Activated CD4-positive, CD25-positive, alpha-beta regulatory T cell (primary cell): ENCODE data around the gene EML3.
"Not testable (repeated sequence)": the region's sequence is repeated elsewhere in the genome, so short reads cannot be mapped to it uniquely, and the experiment has no call there.

Experiments
- DNase-seq, 4 experiments: peaks; one replicate each; lab custom pipeline; 2025; lab: John Stamatoyannopoulos, UW

Gene EML3

GRCh38 chr11:62573592-62574362, 38.8 kb downstream of the EML3 start, which contains the start of gene EEF1G:
Gene EEF1G (minus strand): TSS chr11:62573891. CDS start chr11:62573842, 49 bp downstream.
- DNase-seq = peak; percentile 89 to 96 (median 93)

- DNase-seq = no peak
Observed at GRCh38 chr11:62573006-62573591, 39.5 kb downstream of the EML3 start.

DNA sequence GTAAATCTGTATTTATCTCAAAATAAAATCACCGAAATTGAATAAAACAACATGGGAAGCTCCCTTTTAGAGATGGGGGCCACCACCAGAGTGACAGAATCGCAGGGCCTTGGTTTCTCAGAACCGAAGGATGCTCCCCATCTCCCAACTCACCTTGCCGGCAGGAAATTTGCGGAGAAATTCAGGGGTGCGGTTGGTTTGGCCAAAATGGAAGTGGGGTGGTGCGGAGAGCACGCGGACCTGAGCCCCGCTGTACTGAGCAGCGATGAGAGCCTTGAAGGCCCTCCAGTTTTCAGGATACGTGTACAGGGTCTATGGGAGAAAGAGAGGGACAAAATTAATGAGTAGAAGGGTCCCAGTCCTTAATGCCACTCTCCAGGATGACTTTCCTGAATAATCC, 40.1 kb downstream of the EML3 start:
- no peak for DNase-seq

DNA sequence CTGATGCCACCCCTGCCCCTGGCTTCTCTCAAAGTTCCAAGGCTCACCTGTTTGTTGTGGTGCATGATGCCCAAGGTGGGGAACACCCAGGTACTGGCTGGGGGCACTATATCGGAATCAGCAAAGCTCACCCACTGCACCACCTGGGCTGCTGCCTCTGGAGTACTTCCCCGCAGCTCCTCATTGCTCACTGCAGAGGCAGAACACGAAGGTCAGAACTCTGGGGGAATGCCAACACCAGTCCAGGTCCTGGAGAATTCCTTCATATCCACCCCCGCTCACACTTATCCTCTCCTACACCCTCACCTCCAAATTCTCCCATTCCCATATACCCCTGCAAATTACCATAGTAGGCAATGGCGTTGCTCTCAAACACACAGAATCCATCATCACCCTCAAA, 41.1 kb downstream of the EML3 start:
- not testable (repeated sequence) for DNase-seq

DNA sequence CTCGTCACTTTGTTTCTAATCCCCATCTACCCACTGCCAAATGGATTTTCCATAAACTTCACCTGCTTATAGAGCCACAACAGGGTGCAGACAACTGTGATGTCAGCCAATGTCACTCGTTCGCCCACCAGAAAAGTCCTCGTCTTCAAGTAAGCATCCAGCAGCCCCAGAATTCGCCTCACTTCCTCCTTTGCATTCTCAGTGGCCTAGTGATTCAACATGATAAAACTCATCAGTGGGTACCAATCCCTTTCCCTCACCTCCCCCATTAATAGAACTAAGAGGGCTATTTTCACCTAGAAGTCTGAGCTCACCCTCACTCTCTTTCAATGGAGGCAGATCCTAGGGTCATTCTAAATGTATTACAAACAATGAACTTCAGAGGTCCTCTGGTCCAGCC, 41.7 kb downstream of the EML3 start:
- DNase-seq = not testable (repeated sequence)

GRCh38 chr11:62569611-62570010, 43.0 kb downstream of the EML3 start:
- DNase-seq = no peak

- DNase-seq = no peak
Observed at GRCh38 chr11:62567018-62567633, 45.4 kb downstream of the EML3 start.

GRCh38 chr11:62566247-62566646, 46.3 kb downstream of the EML3 start:
- DNase-seq = no peak

GRCh38 chr11:62565100-62565802, 47.3 kb downstream of the EML3 start:
- DNase-seq = no peak

DNA sequence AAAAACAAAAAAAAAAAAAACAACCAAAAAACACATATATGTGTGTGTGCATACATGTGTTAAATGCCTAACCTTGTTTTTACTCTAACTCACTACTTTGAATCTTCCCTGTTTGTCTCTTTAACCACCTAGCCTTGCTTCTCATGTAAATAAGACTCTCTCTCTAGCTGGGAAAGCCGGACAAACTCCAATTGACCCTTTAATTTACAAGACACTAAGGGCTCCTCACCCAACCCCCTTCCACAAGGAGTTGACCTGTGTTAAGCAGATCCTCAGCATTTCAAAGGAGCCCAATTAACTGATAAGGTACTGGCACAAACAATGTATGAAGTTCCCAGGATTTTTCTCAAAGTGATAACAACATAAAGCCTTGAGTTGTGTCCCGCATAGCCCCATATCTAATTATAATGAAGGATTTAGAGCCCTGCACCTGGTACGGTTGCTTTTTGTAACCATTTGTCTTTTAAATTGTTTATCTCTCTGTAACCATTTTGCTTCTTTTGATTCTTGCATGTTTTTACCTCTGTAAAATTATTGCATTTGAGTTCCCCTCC, 50.8 kb downstream of the EML3 start:
- DNase-seq = not testable (repeated sequence)

DNA sequence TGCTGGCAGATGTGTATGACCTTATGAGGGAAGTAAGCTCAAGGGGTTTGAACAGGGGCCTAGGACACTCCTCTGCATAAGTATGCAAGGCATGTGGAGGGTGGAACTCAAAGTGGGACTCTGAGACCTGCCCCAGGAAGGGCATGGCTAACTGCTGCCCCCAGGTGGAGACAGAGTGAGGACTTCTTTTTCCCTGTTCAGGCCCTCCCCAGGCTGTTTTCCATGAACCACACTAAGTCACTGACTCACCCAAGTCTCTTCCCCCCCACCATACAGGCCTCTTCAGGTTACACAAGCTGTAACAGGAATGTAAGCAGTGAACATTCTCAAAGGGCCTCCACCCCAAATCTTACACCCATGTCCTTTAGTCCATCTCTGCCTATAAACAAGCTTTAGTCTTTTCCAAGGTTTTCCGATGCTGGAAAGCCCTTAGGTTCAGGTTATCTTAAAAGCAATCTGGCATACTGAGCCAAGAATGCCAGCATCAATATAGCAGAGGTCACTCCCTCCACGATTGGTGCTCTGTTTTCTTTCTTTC, 51.9 kb downstream of the EML3 start:
- DNase-seq = peak; percentile 25 to 61 (median 54)

- not testable (repeated sequence) for DNase-seq
Observed at GRCh38 chr11:62559626-62560025, 52.9 kb downstream of the EML3 start.

DNA sequence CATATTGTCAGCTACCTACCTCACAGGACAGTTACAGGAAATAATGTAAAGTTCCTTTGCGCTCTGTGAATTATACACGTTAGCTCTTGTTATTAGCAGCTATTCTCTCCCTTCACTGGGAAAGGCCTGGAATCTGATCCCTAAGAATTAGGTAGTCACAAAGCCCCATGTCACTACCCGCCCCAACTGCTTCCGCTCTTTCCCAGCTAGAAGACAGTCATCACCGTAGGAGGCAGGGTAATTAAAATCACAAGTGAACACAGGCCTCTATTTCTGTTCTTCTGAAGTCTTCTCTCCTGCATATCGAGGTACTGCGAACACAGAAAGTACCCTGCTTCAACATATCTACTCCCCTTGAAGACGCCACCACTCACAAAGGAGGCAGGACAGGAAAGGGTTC, 53.4 kb downstream of the EML3 start:
- no peak for DNase-seq

DNA sequence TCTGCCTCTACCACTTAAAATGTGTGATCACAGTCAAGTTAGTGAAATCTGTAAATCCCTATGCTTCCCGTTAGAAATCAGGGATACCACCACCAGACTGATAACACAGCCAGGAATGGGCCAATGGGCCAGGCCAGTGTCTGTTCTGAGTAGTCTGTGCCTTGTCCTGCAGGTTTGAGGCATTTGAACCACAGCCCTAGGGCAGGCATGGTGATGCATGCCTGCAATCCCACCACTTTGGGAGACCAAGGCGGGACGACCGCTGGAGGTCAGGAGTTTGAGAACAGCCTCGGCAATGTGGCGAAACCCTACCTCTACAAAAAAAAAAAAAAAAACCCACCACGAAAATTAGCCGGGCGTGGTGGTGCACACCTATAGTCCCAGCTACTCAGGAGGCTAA, 53.9 kb downstream of the EML3 start:
- no peak for DNase-seq

DNA sequence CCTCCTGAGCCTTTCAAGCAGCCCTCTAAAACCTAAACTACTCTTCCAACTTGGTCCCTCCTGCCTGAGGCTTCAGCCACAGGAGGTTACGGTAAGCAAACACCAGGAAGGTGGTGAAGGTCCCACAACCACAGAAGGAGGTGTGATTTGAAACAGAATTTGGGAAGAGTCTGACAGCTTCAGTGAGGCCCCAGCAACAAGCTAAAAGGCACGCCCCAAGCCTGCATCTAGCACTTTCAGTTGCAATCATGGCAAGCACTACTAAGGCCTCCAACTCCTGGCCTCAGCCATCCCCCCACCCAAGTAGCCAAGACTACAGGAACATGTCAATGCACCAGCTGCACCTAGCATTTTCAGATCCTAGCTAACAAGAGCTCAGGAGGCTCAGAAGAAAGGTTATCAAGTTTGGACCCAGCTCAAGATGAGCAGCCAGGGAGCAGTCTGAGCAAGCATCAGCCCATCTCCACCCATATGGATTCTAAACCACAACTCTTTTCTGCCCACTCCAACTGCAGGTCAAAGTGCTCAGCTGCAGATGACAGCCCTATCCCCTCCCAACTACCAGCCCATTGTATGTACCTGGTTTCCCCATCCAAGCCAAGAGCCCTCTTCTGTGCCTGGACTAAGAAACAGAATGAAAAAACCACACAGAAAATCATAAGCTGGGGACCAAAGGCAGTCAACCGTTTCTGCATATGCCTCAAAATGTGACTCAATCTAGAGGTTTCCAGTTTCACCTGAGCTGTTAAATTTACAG, 55.5 kb downstream of the EML3 start:
- DNase-seq = no peak

- DNase-seq = peak in 3 of 4 experiments; percentile 22 to 73 (median 71)
Observed at GRCh38 chr11:62556108-62556874, 56.3 kb downstream of the EML3 start.

- DNase-seq = peak in 1 of 4 experiments; percentile 23
Observed at GRCh38 chr11:62555464-62556107, 57.0 kb downstream of the EML3 start.

- DNase-seq = no peak
Observed at GRCh38 chr11:62554387-62555167, 58.0 kb downstream of the EML3 start.

DNA sequence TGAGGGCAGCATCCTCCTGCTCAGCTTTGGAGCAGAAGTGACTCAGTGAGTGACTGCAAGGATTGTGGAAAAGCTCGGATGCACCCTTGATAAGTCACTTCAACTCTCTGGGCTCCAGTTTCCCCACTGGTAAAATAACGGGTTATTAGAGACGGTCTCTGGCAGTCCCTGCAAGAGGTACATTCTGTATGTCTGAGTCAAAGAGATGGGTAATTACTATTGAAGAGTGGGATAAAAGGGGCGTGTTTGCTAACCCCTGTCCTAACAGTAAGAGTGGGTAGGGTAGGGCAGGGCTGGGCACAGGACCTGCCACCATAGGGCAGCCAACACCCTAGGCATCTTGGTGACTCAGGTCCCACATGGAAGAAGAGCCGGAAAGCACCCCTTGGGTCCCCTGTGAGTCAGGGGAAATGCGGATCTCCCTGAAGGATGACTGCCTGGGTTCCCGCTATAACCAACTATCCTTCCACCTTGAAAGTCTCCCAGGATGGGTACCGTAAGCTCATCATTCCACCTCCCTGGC, 58.7 kb downstream of the EML3 start:
- no peak for DNase-seq
